ENCODE results near the gene OR4D10. TPM values are rescaled to one million over a fixed set of nuclear protein-coding genes. Genes with fewer than 3 reads are reported as not detected.

Gene OR4D10
- not detected in 2 replicates for total RNA-seq (2016; rRNA removed; fragmentation: Illumina TruSeq; extraction: Trizol)
- total RNA-seq (2016; cell fraction: cytosol; rRNA removed; fragmentation: Illumina TruSeq; extraction: Trizol; ENCODE audit: low read depth), result not detected in 2 replicates
- not detected in 2 replicates for total RNA-seq (2016; cell fraction: insoluble cytoplasmic fraction; rRNA removed; fragmentation: Illumina TruSeq; extraction: Trizol)
- total RNA-seq (2016; cell fraction: membrane; rRNA removed; fragmentation: Illumina TruSeq; extraction: Trizol), result not detected in 2 replicates
- not detected in 2 replicates for total RNA-seq (2016; cell fraction: nucleus; rRNA removed; fragmentation: Illumina TruSeq; extraction: Trizol)
- not detected in 2 replicates for polyA plus RNA-seq (2011; rRNA removed)
- not detected in 2 replicates for polyA plus RNA-seq (2011; cell fraction: cytosol; rRNA removed)
- polyA plus RNA-seq (2011; cell fraction: nucleus; rRNA removed), result not detected in 2 replicates
- not detected in 2 replicates for polyA plus RNA-seq (2012)
- not detected in 2 replicates for polyA plus RNA-seq (2016; cell fraction: cytosol; fragmentation: Illumina TruSeq; extraction: Trizol; ENCODE audit: low read depth)
- polyA plus RNA-seq (2016; cell fraction: insoluble cytoplasmic fraction; fragmentation: Illumina TruSeq; extraction: Trizol; ENCODE audit: low read depth), result not detected in 2 replicates
- not detected in 2 replicates for polyA plus RNA-seq (2016; cell fraction: membrane; fragmentation: Illumina TruSeq; extraction: Trizol; ENCODE audit: low read depth)
- not detected in 2 replicates for polyA plus RNA-seq (2016; cell fraction: nucleus; fragmentation: Illumina TruSeq; extraction: Trizol; ENCODE audit: insufficient read depth, low read depth)
- polyA minus RNA-seq (2011; rRNA and poly(A)+ RNA removed; ENCODE audit: low replicate concordance), result not detected in 2 replicates
- polyA minus RNA-seq (2011; cell fraction: cytosol; rRNA and poly(A)+ RNA removed), result not detected in 2 replicates
- polyA minus RNA-seq (2011; cell fraction: nucleus; rRNA and poly(A)+ RNA removed), result not detected in 2 replicates
- not detected for Bru-seq, nascent RNA
- BruChase-seq, experiment 1, labeled RNA remaining after a 6-hour chase, result not detected
- BruChase-seq, experiment 2, labeled RNA remaining after a 2-hour chase, result not detected
- long read RNA-seq, experiment 1, result 0 reads
- long read RNA-seq, experiment 2, result 0 reads

DNA sequence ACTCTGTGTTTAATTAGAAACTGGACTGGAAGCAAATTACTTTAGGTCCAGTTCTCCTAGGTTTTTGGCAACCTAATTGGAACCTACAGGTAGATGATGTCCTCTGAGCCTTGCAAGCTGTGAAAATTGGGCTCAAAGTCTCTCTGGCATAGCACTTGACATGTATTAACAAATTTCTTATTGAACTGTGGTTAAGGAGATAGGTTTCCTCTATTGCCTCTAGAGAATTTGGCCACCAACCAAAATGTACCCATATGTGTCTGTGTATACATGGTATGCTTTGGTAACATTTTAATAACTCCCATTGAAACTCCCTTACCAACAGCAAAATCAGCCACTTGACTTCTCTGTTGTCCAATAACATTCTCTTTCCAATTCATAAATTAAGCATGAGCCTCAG, at the start of gene OR4D10:
OR4D10 (plus strand) TSS at position 301 of the 400 bp plus-strand sequence. CDS start 4,115 bp downstream, outside the sequence.
- no TSS peak for BruUV-seq (replicated peaks)
- H3K4me1 ChIP-seq (ENCODE audit: insufficient read depth, low read length), result no peaks in the 10 kb centered on the region

More for the DNA sequence above, at the start of gene OR4D10:
- H4K20me1 ChIP-seq (ENCODE audit: insufficient read depth, low read length), result no peaks in the 10 kb centered on the region
- intact Hi-C loops (cut with micrococcal nuclease; ENCODE audit: unreplicated experiment) (no loop called here), in situ Hi-C loops (cut with HindIII; ENCODE audit: extremely low pct_ligation_motif_present, low pct_unique_long_range_greater_than_20kb) (no loop called here)
- no peak within 1 kb of the TSS for H3K27ac ChIP-seq (ENCODE audit: extremely low read length, insufficient read depth, low read length)
- no peaks in the 10 kb centered on the region for H3K27me3 ChIP-seq (ENCODE audit: control insufficient read depth in 1 of 2, insufficient read depth in 2 of 2, low read length in 2 of 2)
- POLR2A ChIA-PET, result no interaction called here
- no peak for FAIRE-seq
- no peaks in the 10 kb centered on the region for H3K9me3 ChIP-seq (ENCODE audit: low read length)
- no peaks in the 10 kb centered on the region for H3K36me3 ChIP-seq (replicated peaks in 1 of 2; ENCODE audit: control insufficient read depth in 1 of 2, insufficient read depth in 2 of 2, low read length in 2 of 2)
- ATAC-seq, result no peak
- H3K4me2 ChIP-seq (ENCODE audit: low read depth, low read length), result no peak within 1 kb of the TSS
- no peak for TF ChIP-seq SP4 (CRISPR knock-in tag; IDR thresholded peaks at IDR 0.05)
- TF ChIP-seq, protein P1, sequence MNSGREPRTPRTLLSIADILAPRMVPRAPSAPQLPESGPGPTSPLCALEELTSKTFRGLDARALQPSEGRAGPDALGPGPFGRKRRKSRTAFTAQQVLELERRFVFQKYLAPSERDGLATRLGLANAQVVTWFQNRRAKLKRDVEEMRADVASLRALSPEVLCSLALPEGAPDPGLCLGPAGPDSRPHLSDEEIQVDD (CRISPR knock-in tag; IDR thresholded peaks at IDR 0.05; ENCODE audit: borderline replicate concordance), result no peak
- no peak for TF ChIP-seq SAFB2 (CRISPR knock-in tag; IDR thresholded peaks at IDR 0.05; ENCODE audit: borderline replicate concordance, low read depth)
- TF ChIP-seq SMYD3 (CRISPR knock-in tag; IDR thresholded peaks at IDR 0.05), result no peak
- no peak for TF ChIP-seq ZNF446 (CRISPR knock-in tag; IDR thresholded peaks at IDR 0.05)
- no peak for TF ChIP-seq SMARCC2 (IDR thresholded peaks at IDR 0.05)
- TF ChIP-seq ZNF143 (CRISPR knock-in tag; IDR thresholded peaks at IDR 0.05), result no peak
- TF ChIP-seq HMG20A (CRISPR knock-in tag; IDR thresholded peaks at IDR 0.05; ENCODE audit: borderline replicate concordance), result no peak
- TF ChIP-seq JDP2 (CRISPR knock-in tag; IDR thresholded peaks at IDR 0.05; ENCODE audit: borderline replicate concordance), result no peak
- no peak for TF ChIP-seq ZBTB14 (CRISPR knock-in tag; IDR thresholded peaks at IDR 0.05)
- TF ChIP-seq TOE1 (CRISPR knock-in tag; IDR thresholded peaks at IDR 0.05), result no peak
- TF ChIP-seq, protein P2, sequence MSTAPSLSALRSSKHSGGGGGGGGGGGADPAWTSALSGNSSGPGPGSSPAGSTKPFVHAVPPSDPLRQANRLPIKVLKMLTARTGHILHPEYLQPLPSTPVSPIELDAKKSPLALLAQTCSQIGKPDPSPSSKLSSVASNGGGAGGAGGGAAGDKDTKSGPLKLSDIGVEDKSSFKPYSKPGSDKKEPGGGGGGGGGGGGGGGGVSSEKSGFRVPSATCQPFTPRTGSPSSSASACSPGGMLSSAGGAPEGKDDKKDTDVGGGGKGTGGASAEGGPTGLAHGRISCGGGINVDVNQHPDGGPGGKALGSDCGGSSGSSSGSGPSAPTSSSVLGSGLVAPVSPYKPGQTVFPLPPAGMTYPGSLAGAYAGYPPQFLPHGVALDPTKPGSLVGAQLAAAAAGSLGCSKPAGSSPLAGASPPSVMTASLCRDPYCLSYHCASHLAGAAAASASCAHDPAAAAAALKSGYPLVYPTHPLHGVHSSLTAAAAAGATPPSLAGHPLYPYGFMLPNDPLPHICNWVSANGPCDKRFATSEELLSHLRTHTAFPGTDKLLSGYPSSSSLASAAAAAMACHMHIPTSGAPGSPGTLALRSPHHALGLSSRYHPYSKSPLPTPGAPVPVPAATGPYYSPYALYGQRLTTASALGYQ (CRISPR knock-in tag; IDR thresholded peaks at IDR 0.05), result no peak
- H3K9ac ChIP-seq (ENCODE audit: insufficient read depth, low read depth, low read length), result no peak within 1 kb of the TSS
- H2AFZ ChIP-seq (ENCODE audit: low read length), result no peak within 1 kb of the TSS
- no peak for DNase-seq (ENCODE audit: low spot score)
- no peak within 1 kb of the TSS for H3K4me3 ChIP-seq (replicated peaks in 1 of 3; ENCODE audit: insufficient read depth in 1 of 3, low read depth in 2 of 3, low read length in 3 of 3)
- no peaks in the 10 kb centered on the region for H3K79me2 ChIP-seq (ENCODE audit: insufficient read depth, low read length)
- CTCF ChIA-PET (ENCODE audit: low intra/inter-chr PET ratio, low total read pairs), result no interaction called here

Data from HepG2 (cell line).